Lung microvascular endothelial cell (primary cell): ENCODE data around the gene PTGES3. TPM values are rescaled to one million over a fixed set of nuclear protein-coding genes. Genes with fewer than 3 reads are reported as not detected.

ENCODE experiments used
- DNase-seq, 2 donors: peaks; one replicate each; pipeline versions ENCODE4 v3.0.0 to v3.0.0-alpha.2; 2010; ENCODE audit warnings: low read depth in 2 of 2
- total RNA-seq: library from RNA; depleted of rRNA; stranded (reverse); fragments of >200 nt; gene quantifications from 2 replicates; pipeline ENCODE4 v1.2.1, GENCODE V29; 2014

The PTGES3 gene
- total RNA-seq, 1 donor from 2014 or later = 45.2 TPM

DNA sequence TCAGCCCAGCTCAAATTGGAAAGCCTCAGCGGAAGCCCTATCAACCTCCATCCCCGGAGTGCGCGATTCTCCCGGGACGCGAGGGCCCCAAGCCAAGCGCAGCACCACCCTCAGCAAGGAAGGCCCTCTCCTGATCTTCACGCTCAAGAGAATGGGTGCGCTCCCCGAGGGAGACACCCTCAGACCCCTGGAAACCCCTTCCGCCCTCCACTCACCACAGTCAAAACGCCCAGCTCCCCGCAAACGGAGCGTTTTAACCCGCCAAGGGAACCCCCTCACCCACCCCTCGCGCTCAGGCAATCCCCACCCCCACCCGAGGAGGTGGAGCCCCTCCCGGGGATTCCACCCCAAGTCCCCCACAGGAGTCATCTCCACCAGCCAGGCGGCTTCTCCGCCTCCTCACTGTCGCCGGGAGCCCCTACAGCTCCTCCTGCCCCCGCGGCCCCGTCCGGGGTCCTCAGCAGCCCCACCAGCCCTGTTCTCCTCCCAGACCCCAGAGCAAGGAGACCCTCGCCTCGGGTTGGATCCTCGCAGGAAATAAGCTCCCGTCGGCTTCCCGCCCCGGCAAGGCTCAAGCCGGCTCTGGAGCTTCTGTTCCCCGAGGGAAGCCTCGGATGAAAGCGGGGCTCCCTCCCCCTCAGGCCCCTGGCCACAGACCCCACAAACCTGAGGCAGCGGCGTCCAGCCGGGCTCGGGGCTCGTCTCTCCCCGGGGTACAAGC lies 58.5 kb downstream of the PTGES3 start:
- DNase-seq = peak; percentile 20 to 34

DNA sequence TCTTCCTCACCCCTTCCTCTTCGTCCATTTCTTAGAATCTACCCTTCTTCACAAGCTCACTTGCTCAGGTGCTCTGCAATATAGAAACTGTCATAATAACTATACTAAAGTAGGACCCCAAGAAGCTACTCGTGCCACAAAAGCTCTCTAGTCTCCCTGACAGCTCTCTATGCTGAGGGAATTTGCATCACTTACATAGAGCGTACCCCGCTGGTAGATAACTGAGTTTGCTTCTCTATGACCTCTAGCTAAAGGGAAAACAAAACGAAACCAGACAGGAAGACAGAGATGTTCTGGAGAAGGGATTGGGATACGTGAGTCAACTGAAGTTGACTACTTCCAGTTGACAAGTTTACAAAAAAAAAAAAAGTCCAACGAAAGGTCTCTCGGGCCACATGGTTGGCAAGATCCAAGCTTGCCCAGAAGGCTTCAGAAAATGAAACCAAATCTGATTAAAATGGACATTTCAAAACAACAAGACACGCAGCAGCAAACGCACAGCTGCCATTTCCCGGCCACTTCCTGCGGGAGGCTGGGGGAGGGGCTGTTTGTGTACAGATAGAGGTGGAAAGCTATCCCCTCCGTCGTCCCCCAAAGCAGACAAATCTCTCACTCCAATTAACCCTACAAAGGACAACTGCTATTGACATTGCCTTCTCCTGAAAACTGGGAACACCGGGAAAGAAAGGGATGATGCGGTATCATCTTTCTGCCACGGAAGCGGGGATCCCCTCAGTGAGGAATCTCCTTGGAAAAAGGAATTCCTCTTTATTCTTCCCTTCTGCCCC lies 59.2 kb downstream of the PTGES3 start:
- peak; percentile 82 to 91 for DNase-seq

DNA sequence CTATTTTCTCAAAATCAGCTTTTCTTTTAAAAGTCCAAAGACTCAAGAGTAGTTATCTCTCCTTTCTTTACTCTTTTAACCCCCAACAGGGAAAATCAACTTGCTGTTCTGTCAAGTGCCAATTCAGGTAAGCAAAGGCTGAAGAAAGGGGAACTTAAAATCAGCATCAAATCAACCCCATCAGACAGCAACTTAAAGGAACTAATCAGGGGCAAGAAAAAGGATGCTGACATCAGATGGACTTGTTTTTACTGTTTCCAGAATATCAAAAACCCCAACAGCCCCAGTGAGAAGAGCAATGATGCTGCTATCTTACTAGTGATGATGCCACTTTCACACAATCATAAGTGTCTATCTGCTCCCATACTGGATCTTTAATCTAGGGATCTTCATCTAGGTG lies 61.4 kb downstream of the PTGES3 start:
- no peak for DNase-seq

DNA sequence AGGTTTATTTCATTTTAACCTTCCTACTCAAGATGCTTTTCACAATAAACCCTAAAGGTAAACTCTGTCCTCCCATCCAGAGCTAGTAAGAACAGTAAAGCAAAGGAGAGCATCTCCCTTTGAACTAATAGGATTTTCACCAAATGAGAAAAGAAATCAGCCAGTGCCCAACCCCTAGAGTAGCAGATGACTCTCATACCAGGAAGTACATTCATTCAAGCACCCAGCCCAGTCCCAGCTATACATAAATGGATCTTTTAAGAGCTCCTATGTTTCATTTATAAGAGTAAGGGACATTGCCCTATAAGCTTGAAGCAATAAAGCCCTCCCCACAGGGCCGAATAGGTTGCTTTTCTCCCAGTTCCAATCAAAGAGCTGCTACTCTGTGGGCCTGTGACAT lies 65.5 kb downstream of the PTGES3 start:
- DNase-seq = no peak

DNA sequence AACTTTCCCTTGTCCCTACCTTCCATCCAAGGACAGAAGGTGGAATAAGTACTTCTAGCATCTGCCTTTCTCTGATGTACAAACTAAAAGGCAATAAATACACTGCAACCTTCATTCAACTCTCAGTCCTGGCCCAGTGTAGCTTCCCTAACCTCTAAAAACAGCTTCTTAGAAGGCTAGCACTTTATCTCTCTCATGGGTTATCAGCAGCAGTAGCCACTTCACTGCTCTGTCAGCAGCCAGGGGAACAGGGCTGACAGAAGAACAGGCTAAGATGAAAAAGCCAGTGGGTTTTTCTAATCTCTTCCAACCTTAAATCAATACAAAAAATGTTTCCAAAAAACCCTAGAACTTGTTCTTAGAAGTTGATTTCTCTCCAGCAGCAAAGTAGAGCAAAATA lies 71.2 kb downstream of the PTGES3 start:
- no peak for DNase-seq

DNA sequence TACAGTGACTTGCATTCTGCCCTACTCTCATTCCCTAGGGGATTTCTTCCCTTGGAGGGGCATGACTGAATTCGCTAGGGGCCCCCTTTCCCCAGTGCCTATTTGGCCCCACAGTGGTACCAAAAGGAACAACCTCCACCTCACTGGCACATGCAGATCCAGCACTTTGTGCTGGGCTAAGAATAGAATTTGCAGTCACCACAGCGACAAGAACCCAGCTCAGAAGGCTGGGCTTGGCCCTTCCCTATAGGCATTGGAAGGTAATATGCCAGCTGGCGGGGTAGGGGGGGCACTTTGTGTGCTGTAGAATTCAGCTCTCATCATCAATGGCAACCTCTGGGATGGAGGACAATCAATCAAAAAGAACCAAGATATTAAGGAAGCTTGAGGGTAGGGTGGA lies 71.8 kb downstream of the PTGES3 start:
- DNase-seq = no peak

DNA sequence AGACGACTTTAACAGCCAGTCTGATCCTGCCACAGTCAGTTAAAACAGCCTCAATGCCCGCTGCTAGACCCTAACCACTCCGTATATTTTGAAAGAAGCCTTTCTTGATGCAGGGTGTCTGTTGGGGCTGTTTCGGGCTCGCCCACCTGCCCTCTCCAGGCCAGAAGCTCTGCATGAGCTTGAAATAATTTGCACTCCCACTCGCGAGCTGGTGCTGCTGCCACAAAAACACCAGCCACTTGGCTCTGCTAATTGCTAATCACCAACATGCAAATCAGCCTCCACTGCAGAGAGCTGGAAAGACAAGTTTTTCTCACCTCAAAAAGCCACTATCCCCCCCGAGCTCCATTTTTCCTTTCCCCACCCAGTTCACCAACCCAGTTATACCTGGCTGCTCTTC lies 73.5 kb downstream of the PTGES3 start:
- no peak for DNase-seq

Other genes starting within 250 kb of the PTGES3 start
- 7.3 and 8.3 TPM in 2 replicates for gene TIMELESS, start 238.9 kb downstream of the PTGES3 start, total RNA-seq
- under 0.01 and 0.40 TPM in 2 replicates for gene MIP, start 233.6 kb downstream of the PTGES3 start, total RNA-seq
- 1.3 and 1.8 TPM in 2 replicates for gene SPRYD4, start 219.7 kb downstream of the PTGES3 start, total RNA-seq
- gene GLS2, start 200.1 kb downstream of the PTGES3 start, total RNA-seq = 0.20 TPM in 1 of 2 replicates, not detected in the other
- gene RBMS2, start 166.5 kb downstream of the PTGES3 start, total RNA-seq = 26.2 and 33.1 TPM in 2 replicates
- 15.9 and 22.6 TPM in 2 replicates for gene BAZ2A, start 58.0 kb downstream of the PTGES3 start, total RNA-seq
- gene ATP5F1B, start 42.3 kb downstream of the PTGES3 start, total RNA-seq = 444 and 495 TPM in 2 replicates
- gene NACA, start 37.0 kb upstream of the PTGES3 start, total RNA-seq = 1,015 and 1,336 TPM in 2 replicates
- gene PRIM1, start 64.0 kb upstream of the PTGES3 start, total RNA-seq = 2.6 and 5.9 TPM in 2 replicates
- gene HSD17B6, start 75.0 kb upstream of the PTGES3 start, total RNA-seq = under 0.01 TPM in 1 of 2 replicates, not detected in the other
- gene SDR9C7, start 246.1 kb upstream of the PTGES3 start, total RNA-seq = not detected in 2 replicates